Measurements from ENCODE around the gene MEIS2. TPM values are rescaled to one million over a fixed set of nuclear protein-coding genes. Genes with fewer than 3 reads are reported as not detected.

The MEIS2 gene
- polyA plus RNA-seq, 1 donor: 4.2 TPM

DNA sequence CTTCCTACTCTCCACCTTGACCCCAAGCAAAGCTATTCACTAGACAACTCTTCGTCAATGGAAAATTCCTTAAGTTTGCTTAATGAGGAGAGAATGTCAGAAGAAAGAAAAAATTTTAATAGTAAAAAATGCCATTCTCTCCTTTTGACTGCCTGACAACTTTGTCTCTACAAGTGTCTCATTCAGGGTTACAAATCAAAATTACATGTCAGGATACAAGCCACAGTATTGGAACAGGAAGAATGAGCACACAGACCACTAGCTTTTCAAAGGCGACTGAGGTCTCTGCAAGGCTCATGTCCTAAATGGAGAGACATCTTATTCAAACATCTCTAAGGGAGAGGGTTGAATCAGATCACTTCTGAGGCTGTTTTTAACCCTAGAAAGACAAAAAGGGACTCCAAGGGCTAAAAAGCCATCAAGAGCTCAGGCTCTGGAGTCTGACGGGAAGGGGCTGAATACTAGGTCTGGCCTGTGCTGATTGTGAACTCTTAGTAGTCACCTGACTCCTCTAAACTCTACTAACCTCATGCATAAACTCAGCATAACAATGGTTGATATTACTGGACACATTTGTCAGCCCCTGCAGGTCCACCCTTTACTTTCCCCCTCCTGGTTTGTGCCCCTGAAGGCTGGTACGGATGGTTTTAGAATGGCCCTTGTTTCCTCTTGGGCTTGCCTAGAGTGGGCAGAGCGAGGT, 12.8 kb upstream of the MEIS2 start:
- DNase-seq (ENCODE audit: low read depth): no peak

DNA sequence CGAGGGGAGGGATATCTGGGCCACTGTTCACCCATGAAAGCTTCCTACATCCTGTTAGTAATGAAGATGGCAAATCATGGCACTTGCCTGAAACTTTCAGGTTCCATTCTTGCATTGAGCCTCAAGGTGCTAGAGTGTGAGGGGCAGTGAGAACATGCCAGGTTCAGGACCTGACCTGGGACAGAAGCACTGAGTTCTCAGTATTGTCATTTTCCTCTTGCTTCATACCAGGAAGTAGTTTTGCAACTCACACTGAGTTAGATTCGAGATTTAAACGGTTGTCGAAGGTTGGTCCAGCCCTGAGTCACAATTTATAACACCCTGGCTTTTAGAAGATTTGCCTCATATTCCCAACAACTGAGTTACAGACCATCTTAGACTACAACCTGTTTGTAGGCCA, 11.8 kb upstream of the MEIS2 start:
- DNase-seq (ENCODE audit: low read depth): no peak

DNA sequence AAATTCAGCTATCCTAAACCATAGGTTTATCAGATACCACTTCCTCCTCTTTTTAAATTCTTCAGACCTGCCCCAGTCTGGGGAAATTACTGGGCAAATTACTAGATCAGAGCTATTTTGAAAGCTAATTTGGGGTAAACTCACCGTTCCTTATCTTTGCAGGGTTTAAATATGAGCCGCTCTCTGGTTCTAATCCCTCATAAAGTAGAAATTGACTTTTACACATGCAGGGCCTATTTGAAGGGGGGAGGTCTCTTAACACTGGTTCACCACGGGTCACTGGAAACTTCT, 11.0 kb upstream of the MEIS2 start:
- DNase-seq (ENCODE audit: low read depth): no peak

DNA sequence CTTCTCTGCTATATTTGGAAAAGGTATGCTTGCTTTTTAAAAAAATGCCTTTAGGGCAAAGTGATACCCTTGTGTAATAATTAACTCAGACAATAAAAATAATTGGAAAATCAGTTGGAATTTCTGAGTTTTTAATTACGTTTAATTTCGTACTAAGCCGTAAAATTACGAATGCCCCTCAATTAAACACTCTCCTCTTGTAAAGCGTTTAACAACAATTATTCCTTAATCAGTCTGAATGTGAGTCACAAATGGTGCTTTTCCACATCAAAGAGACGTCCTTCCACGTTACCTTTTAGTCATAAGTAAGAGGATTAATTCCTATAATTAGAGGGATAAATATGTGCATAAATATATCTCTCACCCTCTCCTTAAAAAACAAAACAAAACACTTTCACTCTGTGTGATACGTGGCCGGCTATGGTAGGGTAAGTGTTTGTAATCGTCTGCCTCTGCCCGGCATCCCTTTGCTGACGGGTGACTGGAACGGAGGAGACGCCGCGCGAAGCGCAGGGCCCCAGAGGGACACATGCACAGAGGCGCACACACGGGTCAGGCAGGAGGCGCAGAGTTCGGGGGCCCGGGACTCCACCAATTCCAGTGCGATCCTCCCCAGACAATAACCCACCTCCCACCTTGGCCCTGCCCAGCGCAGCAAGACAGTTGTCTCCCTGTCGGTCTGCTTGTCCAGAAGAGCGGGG, 9.7 kb upstream of the MEIS2 start:
- DNase-seq (ENCODE audit: low read depth): no peak

DNA sequence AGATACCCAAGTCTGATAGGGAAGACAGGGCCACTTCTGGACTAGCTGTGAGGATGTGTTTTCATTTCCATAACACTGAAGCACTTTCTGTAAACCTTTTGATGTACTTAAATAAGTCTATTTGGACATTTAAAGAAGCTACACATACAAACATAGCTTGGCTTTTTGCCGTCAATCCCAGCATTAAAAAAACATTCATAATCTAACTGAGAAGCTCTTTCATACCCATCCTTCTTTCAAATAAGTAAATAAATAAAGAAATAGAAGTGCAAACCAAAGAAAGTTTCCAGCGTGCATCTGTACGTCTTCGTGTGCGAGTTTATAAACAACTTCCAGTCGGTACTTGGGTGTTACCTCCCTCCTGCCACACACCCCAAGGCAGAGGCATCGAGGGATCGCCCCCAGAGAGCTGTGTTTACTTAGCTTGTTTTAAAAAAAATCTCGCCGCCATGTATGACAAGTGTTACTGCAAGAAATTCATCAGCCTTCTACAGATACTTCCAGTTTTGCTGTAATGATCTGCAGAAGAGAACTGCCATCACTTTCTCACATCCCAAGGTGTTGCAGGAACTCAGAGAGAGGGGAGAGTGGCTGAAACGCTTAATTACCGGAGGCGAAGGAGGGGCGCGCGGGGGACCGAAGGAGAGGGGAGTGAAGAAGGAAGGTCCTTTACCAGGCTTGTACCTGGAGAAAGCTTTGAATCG, 9.0 kb upstream of the MEIS2 start:
- DNase-seq (ENCODE audit: low read depth): no peak

DNA sequence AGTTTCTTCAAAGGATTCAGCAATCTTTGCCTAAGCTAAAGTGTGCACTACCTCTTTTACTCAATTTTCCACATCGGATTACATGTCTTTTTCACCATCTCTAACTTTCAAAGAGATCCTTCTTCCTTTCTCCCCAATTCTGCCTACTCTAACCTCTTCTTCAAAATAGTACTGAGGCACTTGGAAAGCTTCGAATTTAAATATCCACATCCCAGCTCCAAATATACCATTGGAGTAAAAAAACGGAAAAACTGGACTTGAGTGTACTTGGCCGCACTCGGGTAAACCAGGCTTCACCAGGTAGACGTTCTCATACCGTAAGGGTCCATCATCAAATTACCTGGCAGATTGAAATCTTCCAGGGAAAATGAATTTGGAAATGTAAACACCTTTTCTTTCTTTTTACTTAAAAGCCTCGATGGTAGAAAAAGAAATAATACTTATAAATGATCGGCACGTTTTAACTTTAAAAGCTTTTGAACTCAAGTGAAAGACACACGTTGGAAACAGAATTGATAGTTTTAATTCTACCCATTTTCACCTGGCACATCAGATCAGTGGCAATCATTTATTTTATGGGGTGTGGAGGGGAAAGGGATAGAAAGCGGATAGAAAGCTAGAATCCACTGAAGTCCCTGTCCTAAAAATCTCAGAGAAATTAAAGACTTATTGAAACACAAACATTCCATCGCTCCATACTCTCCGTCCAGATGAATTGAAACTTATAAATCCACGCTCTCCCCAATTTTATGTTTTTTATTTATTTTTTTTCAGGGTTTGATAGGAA, 8.2 kb upstream of the MEIS2 start:
- DNase-seq (ENCODE audit: low read depth): no peak

DNA sequence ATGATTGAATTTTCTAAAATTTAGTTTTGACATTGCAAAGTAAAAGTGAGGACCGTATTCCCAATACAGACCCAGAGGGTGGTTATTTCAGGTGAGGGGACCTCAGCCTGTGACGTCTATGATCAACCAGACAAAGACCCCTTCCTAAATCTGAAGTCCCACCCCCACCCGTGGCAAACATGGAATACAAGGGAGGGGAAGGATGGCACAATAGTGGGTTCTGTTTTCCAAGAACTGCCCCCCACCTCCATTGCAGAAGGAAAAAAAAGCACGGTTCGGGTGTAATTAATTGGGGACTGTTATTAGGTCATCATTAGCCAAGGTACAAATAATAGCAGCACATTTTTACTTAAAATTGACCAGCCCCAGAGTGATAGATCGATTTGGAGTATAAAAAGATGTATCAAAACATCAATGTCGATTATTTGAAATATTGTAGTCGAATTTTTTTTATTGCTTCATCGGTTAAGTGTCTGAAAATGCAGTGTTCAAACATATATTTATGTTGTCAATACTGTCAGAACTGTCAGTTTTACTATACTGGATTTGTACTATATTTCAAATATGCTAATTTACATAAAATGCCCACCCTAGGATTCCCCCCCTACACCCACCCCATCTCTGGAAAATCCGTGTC, 7.5 kb upstream of the MEIS2 start:
- DNase-seq (ENCODE audit: low read depth): no peak

DNA sequence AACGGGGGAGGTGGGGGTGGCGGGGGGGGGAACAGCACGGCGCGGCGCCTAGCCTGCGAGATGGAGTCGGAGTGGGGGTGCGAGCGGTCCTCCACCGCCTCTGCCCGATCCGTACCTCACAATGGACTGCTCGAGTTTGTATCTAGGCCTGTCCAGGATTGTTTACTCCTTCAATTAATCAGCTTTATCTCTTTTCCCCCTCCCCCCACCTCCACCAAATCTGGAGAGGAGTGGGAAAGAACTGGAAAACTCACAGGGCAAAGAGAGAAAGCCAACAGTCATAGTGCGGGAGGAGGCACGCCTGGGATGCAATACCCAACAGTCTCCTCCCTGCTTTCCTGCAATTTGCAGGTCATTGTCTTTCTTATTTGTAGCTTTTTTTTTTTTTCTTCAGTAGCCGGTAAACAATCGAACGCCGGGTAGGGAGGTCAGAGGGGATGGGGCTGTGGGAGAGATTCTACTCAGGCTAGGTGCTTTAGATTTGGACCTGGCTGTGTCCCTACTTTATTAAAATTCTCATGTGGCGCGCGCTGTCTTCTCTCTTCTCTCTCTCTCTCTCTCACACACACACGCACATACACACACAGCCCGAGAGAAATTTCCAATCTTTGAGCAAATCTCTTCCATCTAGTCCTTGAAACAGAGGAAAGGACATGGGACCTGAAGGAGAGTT, 6.9 kb upstream of the MEIS2 start:
- no peak for DNase-seq (ENCODE audit: low read depth)

DNA sequence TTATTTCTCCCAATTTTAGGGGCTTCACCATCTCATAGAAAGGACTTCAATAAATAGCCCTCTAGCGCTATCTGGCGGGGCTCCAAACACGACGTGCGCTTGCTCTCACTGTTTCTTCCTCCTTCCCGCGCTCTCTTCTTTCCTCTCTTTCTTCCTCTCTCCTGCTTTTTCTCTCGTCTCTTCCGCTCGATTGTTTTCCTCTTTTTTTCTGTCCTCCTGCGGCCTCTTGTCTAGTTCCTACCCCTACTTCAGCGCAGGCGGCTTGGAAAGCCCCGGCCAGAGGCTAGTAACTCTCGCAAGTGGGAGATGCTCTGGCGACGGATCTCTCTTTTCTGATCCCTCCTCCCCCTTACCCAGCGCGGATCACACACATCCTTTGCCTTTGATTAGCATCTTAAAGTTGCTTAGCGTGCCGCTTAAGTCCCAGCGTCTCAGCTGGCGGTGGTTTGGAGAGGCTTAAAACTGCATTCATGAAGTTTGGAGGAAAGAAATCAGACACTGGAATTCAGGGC, 6.2 kb upstream of the MEIS2 start:
- DNase-seq (ENCODE audit: low read depth): no peak

DNA sequence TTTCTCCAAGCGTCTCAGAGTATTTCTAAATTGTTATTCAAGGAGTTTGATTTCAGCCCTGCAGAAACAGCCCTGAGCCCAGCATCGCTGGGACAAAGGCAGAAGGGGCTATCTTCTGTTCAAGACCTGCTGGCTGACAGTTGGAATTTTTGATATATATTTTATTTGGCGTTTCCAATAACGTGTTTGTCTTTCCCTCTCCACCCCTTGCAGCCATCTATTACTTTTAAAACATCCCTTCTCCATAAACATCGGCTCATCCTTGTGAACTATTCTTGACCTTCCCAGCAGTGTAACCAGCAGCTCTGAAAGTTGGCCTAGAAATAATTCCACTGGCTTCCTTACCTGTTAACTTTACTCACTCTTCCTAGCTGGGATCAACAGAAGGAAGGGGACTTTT, 5.5 kb upstream of the MEIS2 start:
- DNase-seq (ENCODE audit: low read depth): no peak

DNA sequence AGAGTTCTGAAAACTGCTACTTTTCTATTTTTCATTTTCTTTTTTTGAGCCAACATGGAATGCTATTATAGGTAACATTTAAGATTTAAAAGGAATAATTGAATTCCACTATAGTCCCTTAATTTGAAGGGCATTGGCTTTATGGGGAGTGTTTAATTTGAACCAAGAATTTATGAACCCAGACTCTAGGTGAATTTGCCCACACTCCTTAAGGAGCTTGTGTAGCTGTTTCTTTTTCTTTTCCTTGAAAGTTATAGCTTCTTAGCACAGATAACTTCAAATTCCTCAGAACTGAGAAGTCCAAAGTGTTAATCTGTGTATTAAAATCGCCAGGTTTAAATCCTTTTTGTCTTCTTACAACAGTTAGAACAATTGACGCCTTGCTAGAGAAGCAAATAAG, 4.7 kb upstream of the MEIS2 start:
- no peak for DNase-seq (ENCODE audit: low read depth)

DNA sequence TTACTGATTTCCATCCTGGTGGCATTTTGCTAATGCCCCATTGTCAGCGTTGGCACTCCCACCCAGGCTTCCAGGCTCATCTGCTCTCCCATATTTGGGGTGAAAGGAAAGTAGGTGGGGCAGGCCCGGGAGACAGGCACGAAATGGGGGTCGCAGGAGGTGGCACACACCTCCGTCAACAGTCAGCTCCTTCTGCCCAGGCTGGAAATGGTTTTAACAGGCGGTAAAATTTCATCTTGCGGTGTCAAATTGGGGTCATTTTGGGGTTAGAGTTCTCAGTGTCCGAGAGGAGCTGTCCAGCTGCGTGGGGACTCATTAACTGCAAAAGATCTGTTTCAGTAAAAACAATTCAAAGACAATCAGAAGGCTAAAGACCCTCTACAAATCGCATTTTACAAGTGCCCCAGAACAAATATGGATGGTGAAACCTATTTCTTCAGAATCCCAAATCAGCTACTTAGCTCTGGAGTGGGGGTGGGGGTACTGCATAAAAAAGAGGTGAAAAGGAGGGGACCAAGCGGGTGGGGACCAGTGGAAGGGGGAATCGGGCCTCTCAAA, 4.2 kb upstream of the MEIS2 start:
- DNase-seq (ENCODE audit: low read depth): no peak

DNA sequence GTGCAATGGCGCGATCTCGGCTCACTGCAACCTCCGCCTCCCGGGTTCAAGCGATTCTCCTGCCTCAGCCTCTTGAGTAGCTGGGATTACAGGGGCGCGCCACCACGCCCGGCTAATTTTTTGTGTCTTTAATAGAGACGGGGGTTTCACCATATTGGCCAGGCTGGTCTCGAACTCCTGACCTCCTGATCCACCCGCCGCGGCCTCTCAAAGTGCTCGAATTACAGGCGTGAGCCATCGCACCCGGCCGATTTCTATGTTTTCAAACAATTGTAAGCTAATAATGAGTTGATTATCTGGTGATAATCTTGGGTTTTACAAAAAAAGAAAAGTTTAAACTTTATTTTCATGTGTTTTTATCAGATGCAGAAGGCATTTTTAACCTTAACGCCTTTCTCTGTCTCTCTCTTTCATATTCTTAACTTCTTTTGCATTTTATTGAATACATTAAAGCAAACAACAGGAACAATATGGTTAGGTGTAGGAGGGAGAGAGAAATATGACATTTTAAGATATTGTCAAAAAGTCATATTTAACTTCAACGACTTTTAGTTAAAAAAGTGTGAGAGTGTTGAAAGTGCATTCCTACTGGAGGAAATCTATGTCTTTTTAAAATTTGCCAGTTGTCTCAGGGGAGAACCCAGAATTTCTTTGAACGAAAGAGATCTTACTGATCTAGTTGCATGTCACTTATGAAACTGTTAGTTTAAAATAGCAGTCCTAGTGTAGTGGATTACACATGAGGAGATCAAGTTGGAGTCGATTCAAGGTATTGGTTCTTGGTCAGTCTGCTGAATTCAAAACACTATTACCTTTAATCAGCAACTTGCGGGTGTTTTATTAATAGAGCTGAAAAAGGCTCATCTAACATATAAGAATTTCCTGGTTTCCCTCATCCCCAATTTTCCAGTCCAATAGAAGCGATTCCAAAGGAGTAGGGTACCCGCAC, 3.4 kb upstream of the MEIS2 start:
- no peak for DNase-seq (ENCODE audit: low read depth)

DNA sequence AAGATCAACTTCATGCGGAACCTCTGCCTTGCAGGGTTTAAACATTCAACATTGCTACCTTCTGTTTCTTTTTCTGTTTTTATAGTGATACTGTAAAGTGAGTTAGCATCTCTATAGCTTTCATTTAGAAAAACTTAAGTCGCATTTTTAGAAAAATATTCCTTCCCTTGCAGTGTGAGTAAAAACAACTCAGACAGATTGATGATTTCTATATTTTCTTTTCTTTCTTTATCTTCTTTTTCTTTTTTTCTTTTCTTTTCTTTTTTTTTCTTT, 2.8 kb upstream of the MEIS2 start:
- DNase-seq (ENCODE audit: low read depth): no peak

DNA sequence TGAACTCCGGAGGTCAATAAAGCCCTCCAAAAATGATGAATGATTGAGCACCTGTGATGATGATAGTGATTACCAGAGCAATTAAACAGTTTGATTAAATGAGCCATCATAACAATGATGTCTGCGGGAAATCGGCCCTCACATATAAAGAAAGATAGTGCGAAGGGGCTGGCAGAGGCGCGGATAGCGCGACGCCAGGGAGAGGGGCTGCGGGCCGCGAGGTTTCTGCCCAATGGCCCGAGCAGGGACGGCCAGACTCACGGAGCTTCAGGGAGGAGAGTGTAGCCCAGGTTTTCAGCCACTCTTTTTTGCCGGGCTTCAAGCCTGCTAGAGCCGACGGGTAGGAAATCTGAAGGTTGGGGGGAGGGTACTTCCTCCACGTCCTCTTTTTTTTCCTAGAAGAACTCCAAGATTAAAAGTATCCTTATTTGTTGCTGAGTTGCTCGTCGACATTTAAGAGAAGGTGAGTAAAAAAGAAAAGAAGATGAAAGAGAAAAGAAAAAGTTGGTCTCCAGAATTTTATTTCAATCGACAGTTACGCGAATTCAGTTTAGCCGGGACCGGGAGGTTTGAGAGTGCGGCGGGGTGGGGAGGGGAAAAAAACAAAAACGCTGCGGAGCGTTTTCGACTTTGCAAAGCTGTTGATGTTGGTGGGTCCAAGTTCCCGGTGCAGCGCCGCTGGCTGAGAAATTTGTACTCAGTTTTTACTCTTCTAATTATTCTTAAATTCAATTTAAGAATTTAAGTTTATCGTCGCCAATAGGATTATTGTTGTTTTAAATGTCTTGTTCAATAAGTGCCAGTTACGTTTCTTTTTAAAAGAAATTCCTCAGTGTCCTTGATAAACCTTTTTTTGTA, 2.2 kb upstream of the MEIS2 start:
- no peak for DNase-seq (ENCODE audit: low read depth)

DNA sequence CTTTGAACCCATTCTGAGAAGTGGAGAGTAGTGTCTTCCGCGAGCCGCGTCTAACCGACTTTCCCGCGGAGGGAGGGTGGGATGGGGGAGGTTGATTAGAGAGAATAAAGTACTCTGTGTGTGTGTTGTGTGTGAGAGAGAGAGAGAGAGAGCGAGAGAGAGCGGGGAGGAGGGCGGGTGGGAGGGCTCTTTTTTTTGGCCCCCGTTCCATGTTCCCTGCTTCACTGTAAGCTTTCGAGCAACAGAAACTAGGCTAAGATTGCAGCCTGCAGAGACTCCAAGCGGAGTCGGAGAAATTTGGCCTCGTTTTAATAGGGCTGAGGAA, 1.6 kb upstream of the MEIS2 start:
- no peak for DNase-seq (ENCODE audit: low read depth)

DNA sequence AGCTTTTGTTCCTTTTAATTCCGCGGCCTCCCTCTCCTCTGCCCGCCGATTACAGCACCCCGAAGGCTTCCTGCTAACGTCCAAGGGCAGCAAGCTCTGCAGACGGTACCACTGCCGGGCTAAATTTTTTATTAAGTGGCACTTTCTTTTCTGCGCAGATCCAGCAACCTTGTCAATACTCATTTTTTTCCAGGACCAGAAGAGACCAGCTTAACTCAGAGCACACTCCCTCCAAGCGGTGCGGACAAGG, 542 bp upstream of the MEIS2 start:
- no peak for DNase-seq (ENCODE audit: low read depth)

DNA sequence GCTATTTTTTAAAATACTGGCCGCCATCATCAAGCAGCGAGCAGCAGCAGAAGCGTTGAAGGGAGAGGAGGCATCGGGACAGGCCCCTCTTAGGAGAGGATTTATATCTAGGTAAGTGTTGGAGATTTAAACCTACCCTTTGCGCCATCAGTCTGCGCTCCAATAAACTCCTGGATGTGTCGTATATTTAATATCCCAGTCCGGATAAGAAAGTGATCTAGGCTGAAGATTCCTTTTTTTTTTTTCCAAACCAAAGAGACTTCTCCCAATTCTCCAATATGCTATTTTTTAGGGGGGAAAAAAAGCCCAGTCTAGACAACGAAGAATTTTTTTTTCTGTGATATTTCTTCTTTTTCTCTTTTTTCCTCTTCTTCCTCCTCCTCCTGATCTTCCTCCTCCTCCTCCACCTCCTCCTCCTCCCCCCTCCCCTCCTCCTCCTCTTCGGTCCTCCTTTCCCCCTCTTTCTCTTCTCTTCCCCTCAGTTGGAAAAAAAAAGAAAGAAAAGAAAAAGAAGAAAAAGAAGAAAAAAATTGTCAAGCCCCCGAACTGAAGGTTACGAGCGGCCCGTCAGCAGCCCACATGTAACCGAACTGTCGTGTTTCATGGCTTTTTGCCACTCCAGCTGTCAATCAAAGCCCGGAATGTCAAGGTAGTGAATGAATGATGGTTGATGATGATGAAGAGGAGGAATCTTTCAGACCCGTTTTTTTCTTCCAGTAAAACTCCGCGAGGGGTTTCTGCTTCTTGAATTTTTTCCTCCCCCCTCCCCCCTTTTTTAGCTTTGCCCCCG, 835 bp downstream of the MEIS2 start:
- no peak for DNase-seq (ENCODE audit: low read depth)
